Glutamatergic neuron (in vitro differentiated cells): ENCODE results near the gene TMEM147. TPM values are rescaled to one million over a fixed set of nuclear protein-coding genes. Genes with fewer than 3 reads are reported as not detected.

Experiments used
- DNase-seq: peaks from one replicate; pipeline ENCODE4 v3.0.0; 2022
- H3K27ac Mint-ChIP-seq: one replicate; pipeline ENCODE4 v1.8.0; 2020; ENCODE audit warnings: mild to moderate bottlenecking, mixed read lengths, inconsistent platforms; ENCODE audit not compliant: unreplicated experiment
- H3K27me3 Mint-ChIP-seq: one replicate; pipeline ENCODE4 v1.8.0; 2020; ENCODE audit warnings: mild to moderate bottlenecking, moderate library complexity, mixed read lengths, inconsistent platforms; ENCODE audit not compliant: unreplicated experiment
- H3K36me3 Mint-ChIP-seq: one replicate; pipeline ENCODE4 v1.8.0; 2020; ENCODE audit warnings: mild to moderate bottlenecking, mixed read lengths, inconsistent platforms; ENCODE audit not compliant: unreplicated experiment
- H3K4me1 Mint-ChIP-seq: one replicate; pipeline ENCODE4 v1.8.0; 2020; ENCODE audit warnings: mild to moderate bottlenecking, low read depth, mixed read lengths, inconsistent platforms; ENCODE audit not compliant: unreplicated experiment
- H3K4me3 Mint-ChIP-seq: one replicate; pipeline ENCODE4 v1.8.0; 2020; ENCODE audit warnings: mild to moderate bottlenecking, mixed read lengths, inconsistent platforms; ENCODE audit not compliant: unreplicated experiment
- H3K9me3 Mint-ChIP-seq: one replicate; pipeline ENCODE4 v1.8.0; 2020; ENCODE audit warnings: mild to moderate bottlenecking, moderate library complexity, mixed read lengths, inconsistent platforms; ENCODE audit not compliant: unreplicated experiment
- CTCF ChIP-seq: fragments of 200-600 bp; sonication (generic); IDR thresholded peaks from one replicate; pipeline ENCODE4 v1.5.0; 2021; ENCODE audit not compliant: partially characterized antibody, unreplicated experiment
- total RNA-seq: library from RNA; stranded (reverse); fragmentation: NEBNext Ultra II Directional; extraction: Animal tissue kit (Norgen Biotek cat#: 25700); gene quantifications from one replicate; pipeline ENCODE4 v1.2.1, GENCODE V29; 2021; ENCODE audit not compliant: unreplicated experiment

TMEM147 gene
- total RNA-seq, 1 donor from 2014 or later, result 67.2 TPM

GRCh38 chr19:35545855-35546381 is 492 bp downstream of the TMEM147 start:
- H3K4me3 Mint-ChIP-seq, result peak overlapping the region; percentile 87
- peaks cover 10% of the 10 kb centered on the region for H3K27me3 Mint-ChIP-seq
- H3K9me3 Mint-ChIP-seq, result peaks cover 8% of the 10 kb centered on the region
- TF ChIP-seq CTCF, result no peak
- H3K4me1 Mint-ChIP-seq, result peaks cover 3% of the 10 kb centered on the region
- no peak for DNase-seq
- H3K27ac Mint-ChIP-seq, result peak overlapping the region; percentile 35
- no peaks in the 10 kb centered on the region for H3K36me3 Mint-ChIP-seq

- Mint-ChIP-seq H3K4me1 (peaks cover 3% of the 10 kb centered on the region), H3K36me3 (no peaks in the 10 kb centered on the region), H3K4me3 (peak overlapping the region; percentile 87), H3K27ac (peak overlapping the region; percentile 35), H3K27me3 (peaks cover 11% of the 10 kb centered on the region), H3K9me3 (peaks cover 8% of the 10 kb centered on the region)
- no peak for DNase-seq
- TF ChIP-seq CTCF, result no peak
Measured at GRCh38 chr19:35546532-35546931, 1.1 kb downstream of the TMEM147 start.

GRCh38 chr19:35549174-35549788 is 3.9 kb downstream of the TMEM147 start:
- no peak overlapping the region for H3K4me3 Mint-ChIP-seq
- TF ChIP-seq CTCF, result peak; percentile 88
- H3K27me3 Mint-ChIP-seq, result peaks cover 12% of the 10 kb centered on the region
- H3K9me3 Mint-ChIP-seq, result peaks cover 8% of the 10 kb centered on the region
- no peaks in the 10 kb centered on the region for H3K36me3 Mint-ChIP-seq
- H3K4me1 Mint-ChIP-seq, result peaks cover 3% of the 10 kb centered on the region
- peak; percentile 52 for DNase-seq
- no peak overlapping the region for H3K27ac Mint-ChIP-seq

GRCh38 chr19:35549879-35550523 is 4.6 kb downstream of the TMEM147 start:
- no peak for DNase-seq
- H3K4me1 Mint-ChIP-seq, result peaks cover 3% of the 10 kb centered on the region
- no peak for TF ChIP-seq CTCF
- no peak overlapping the region for H3K27ac Mint-ChIP-seq
- H3K27me3 Mint-ChIP-seq, result peaks cover 14% of the 10 kb centered on the region
- H3K36me3 Mint-ChIP-seq, result no peaks in the 10 kb centered on the region
- no peak overlapping the region for H3K4me3 Mint-ChIP-seq
- peaks cover 8% of the 10 kb centered on the region for H3K9me3 Mint-ChIP-seq
